Esophagus muscularis mucosa (tissue), 3 donors: ENCODE data around the gene ARL6IP4.

Experiments used
- CTCF ChIP-seq, 3 experiments: fragments of 200-600 bp in 2 of 3; fragments of 450-650 bp in 1 of 3; sonication (generic) in 2 of 3; IDR thresholded peaks; one replicate each; pipeline ENCODE4 v1.5.1; 2017 to 2019; ENCODE audit warnings: antibody characterized with exemption in 3 of 3, mild to moderate bottlenecking in 2 of 3, moderate library complexity in 1 of 3
- POLR2AphosphoS5 ChIP-seq, 2 donors: sonication (generic); formaldehyde crosslinking; IDR thresholded peaks; one replicate each; pipeline ENCODE4 v1.6.1; 2017; ENCODE audit warnings: antibody characterized with exemption in 2 of 2

- TF ChIP-seq CTCF (IDR thresholded peaks at IDR 0.05) (no peak), POLR2AphosphoS5 (IDR thresholded peaks at IDR 0.05) (no peak)
Observed at GRCh38 chr12:122999196-122999946, 18.9 kb downstream of the ARL6IP4 start.
